ENCODE measurements around the gene PPFIA3.

- TF ChIP-seq CTCF (IDR thresholded peaks at IDR 0.05) (no peak), MAX (CRISPR knock-in tag; IDR thresholded peaks at IDR 0.05) (no peak), FOXP1 (CRISPR knock-in tag; IDR thresholded peaks at IDR 0.05; ENCODE audit: borderline replicate concordance) (no peak), NFYB (CRISPR knock-in tag; conservative IDR thresholded peaks at IDR 0.05; ENCODE audit: low read depth) (no peak), MXD4 (CRISPR knock-in tag; IDR thresholded peaks at IDR 0.05; ENCODE audit: borderline replicate concordance) (no peak)
These were observed 9.6 kb upstream of the PPFIA3 start for GRCh38 chr19:49109569-49110233.
